ENCODE results near the gene SEMA7A.

DNA sequence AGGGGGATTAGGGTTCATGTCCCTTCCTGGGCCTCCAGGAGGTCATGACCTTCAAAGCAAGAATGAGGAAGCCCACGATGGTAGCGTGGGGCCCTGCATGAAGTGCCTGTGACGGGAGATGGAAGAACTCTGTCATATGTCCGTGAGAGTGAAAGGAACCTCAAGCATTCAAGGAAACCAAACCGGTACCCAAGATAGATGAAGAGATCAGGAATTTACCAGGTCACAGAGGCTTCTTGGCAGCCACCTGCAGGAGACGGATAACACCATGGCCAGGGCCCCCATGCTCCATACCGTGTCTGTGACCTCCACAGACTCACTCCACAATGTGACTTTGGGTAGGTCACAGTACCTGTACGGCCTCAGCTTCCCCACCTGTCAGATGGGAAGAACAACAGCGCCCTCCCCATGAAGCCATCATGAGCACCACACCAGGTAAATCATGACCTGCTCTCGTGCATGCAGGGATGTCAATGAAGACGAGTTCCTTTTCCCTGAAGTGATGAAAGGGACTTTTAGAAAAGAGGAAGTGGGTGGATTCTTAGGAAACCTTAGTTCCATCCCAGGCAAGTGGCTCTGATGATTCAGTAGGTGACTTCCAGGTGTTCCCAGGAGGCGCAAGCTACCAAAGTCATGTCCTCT, 43.0 kb downstream of the SEMA7A start:
- TF ChIP-seq JUN (IDR thresholded peaks at IDR 0.05; ENCODE audit: borderline replicate concordance, low read depth, low read length) = no peak
- no peak for TF ChIP-seq JUN (CRISPR knock-in tag; IDR thresholded peaks at IDR 0.05; ENCODE audit: borderline replicate concordance)
- TF ChIP-seq, protein P1, sequence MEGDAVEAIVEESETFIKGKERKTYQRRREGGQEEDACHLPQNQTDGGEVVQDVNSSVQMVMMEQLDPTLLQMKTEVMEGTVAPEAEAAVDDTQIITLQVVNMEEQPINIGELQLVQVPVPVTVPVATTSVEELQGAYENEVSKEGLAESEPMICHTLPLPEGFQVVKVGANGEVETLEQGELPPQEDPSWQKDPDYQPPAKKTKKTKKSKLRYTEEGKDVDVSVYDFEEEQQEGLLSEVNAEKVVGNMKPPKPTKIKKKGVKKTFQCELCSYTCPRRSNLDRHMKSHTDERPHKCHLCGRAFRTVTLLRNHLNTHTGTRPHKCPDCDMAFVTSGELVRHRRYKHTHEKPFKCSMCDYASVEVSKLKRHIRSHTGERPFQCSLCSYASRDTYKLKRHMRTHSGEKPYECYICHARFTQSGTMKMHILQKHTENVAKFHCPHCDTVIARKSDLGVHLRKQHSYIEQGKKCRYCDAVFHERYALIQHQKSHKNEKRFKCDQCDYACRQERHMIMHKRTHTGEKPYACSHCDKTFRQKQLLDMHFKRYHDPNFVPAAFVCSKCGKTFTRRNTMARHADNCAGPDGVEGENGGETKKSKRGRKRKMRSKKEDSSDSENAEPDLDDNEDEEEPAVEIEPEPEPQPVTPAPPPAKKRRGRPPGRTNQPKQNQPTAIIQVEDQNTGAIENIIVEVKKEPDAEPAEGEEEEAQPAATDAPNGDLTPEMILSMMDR (IDR thresholded peaks at IDR 0.05 in 2 of 3, conservative IDR thresholded peaks at IDR 0.05 in 1 of 3; ENCODE audit: insufficient read depth in 2 of 3, low read depth in 1 of 3, low read length in 3 of 3) = no peak
- no peak for TF ChIP-seq GATA2 (CRISPR knock-in tag; IDR thresholded peaks at IDR 0.05)
- no peak for TF ChIP-seq EGR1 (conservative IDR thresholded peaks at IDR 0.05)
- TF ChIP-seq NR2C1 (IDR thresholded peaks at IDR 0.05) = peak; percentile 55; the same call in 1 of the 2 replicates
- peak; percentile 38; the same call in 1 of the 2 replicates for TF ChIP-seq NR2C1 (tag; IDR thresholded peaks at IDR 0.05)
- no peak for TF ChIP-seq ZNF217 (CRISPR knock-in tag; IDR thresholded peaks at IDR 0.05)
- TF ChIP-seq TCF7L2 (IDR thresholded peaks at IDR 0.05; ENCODE audit: low read depth, low read length) = no peak
- TF ChIP-seq KDM1A (IDR thresholded peaks at IDR 0.05) = peak; percentile 58 to 64; a peak in 2 of 4 replicates
- no peak for TF ChIP-seq E4F1 (CRISPR knock-in tag; IDR thresholded peaks at IDR 0.05; ENCODE audit: borderline replicate concordance)
- TF ChIP-seq POLR2AphosphoS2 (IDR thresholded peaks at IDR 0.05; ENCODE audit: low read length) = no peak

Data from K562 (cell line).